ENCODE results near the gene DKK1. TPM values are rescaled to one million over a fixed set of nuclear protein-coding genes. Genes with fewer than 3 reads are reported as not detected.

The DKK1 gene
- 5.0 TPM for total RNA-seq

- DNase-seq, result no peak
These were observed at the start of gene DKK1 for GRCh38 chr10:52313933-52314821. Gene DKK1, plus strand, starts transcription at chr10:52314281. Its CDS starts 154 bp downstream, at chr10:52314435.

GRCh38 chr10:52265131-52265926, 48.8 kb upstream of the DKK1 start:
- DNase-seq, result no peak

GRCh38 chr10:52266858-52267257, 47.2 kb upstream of the DKK1 start:
- no peak for DNase-seq

- no peak for DNase-seq
These were observed 45.3 kb upstream of the DKK1 start for GRCh38 chr10:52268790-52269189.

- DNase-seq, result no peak
These were observed 44.8 kb upstream of the DKK1 start for GRCh38 chr10:52269233-52269632.

GRCh38 chr10:52276163-52276562, 37.9 kb upstream of the DKK1 start:
- DNase-seq, result no peak

- DNase-seq, result no peak
These were observed 37.1 kb upstream of the DKK1 start for GRCh38 chr10:52276986-52277385.

- DNase-seq, result no peak
These were observed 34.5 kb upstream of the DKK1 start for GRCh38 chr10:52279546-52279945.

GRCh38 chr10:52280051-52280450, 34.0 kb upstream of the DKK1 start:
- no peak for DNase-seq

GRCh38 chr10:52283174-52283573, 30.9 kb upstream of the DKK1 start:
- DNase-seq, result no peak

GRCh38 chr10:52284416-52285013, 29.6 kb upstream of the DKK1 start:
- no peak for DNase-seq

- DNase-seq, result no peak
These were observed 26.2 kb upstream of the DKK1 start for GRCh38 chr10:52287866-52288265.

GRCh38 chr10:52297747-52298146, 16.3 kb upstream of the DKK1 start:
- no peak for DNase-seq

GRCh38 chr10:52300599-52301277, 13.3 kb upstream of the DKK1 start:
- no peak for DNase-seq

GRCh38 chr10:52308251-52309031, 5.6 kb upstream of the DKK1 start:
- peak; percentile 40 for DNase-seq

GRCh38 chr10:52312942-52313255, 1.2 kb upstream of the DKK1 start:
- DNase-seq, result no peak

- no peak for DNase-seq
These were observed 687 bp upstream of the DKK1 start for GRCh38 chr10:52313256-52313932.

GRCh38 chr10:52314822-52315552, 906 bp downstream of the DKK1 start:
- no peak for DNase-seq

- peak; percentile 14 for DNase-seq
These were observed 1.9 kb downstream of the DKK1 start for GRCh38 chr10:52316001-52316400.

GRCh38 chr10:52316500-52316899, 2.4 kb downstream of the DKK1 start:
- no peak for DNase-seq

Measured in skin of body (tissue), 2 donors.